PC-9 (cell line): Measurements from ENCODE around the gene DFFA. TPM values are rescaled to one million over a fixed set of nuclear protein-coding genes. Genes with fewer than 3 reads are reported as not detected.

Experiments
- BruUV-seq: library from RNA; stranded (reverse); fragments of 400-500 nt; replicated peaks from 2 replicates; lab custom pipeline; 2021; lab: Mats Ljungman, UMichigan
- CTCF ChIA-PET: fragments of 300-600 bp; sonication (Branson Sonifier 250); formaldehyde crosslinking; loops from one replicate; lab custom pipeline; 2022; ENCODE audit warnings: antibody characterized with exemption; lab: Charles Lee
- POLR2A ChIA-PET: fragments of 300-600 bp; sonication (Branson Sonifier 250); formaldehyde crosslinking; loops from one replicate; lab custom pipeline; 2022; ENCODE audit warnings: antibody characterized with exemption; ENCODE audit not compliant: unreplicated experiment; lab: Charles Lee
- DNase-seq, 2 experiments: peaks; one replicate each; pipeline versions ENCODE4 v3.0.0 to v3.0.0-alpha.2; 2015 to 2022; ENCODE audit warnings: mixed read lengths in 1 of 2
- H2AFZ ChIP-seq: fragments of 200-600 bp; sonication (generic); 2 replicates; pipeline ENCODE4 v1.8.1; 2017; ENCODE audit warnings: antibody characterized with exemption
- H3F3A ChIP-seq: fragments of 200-600 bp; sonication (generic); 2 replicates; pipeline ENCODE4 v1.8.1; 2017; ENCODE audit warnings: antibody characterized with exemption, mild to moderate bottlenecking, low read depth; ENCODE audit not compliant: insufficient read depth
- H3K27ac ChIP-seq: fragments of 200-600 bp; sonication (generic); 2 replicates; pipeline ENCODE4 v1.6.1; 2016; ENCODE audit warnings: mixed run types
- H3K27me3 ChIP-seq: fragments of 200-600 bp; sonication (generic); 2 replicates; pipeline ENCODE4 v1.6.1; 2016; ENCODE audit warnings: low read depth, mixed run types; ENCODE audit not compliant: insufficient read depth
- H3K36me3 ChIP-seq: fragments of 200-600 bp; sonication (generic); 2 replicates; pipeline ENCODE4 v1.6.1; 2016; ENCODE audit warnings: low read depth, mixed run types
- H3K4me1 ChIP-seq: fragments of 200-600 bp; sonication (generic); replicated peaks from 2 replicates; pipeline ENCODE4 v1.6.1; 2016; ENCODE audit warnings: mixed run types; ENCODE audit not compliant: insufficient read depth
- H3K4me2 ChIP-seq: fragments of 200-600 bp; sonication (generic); 2 replicates; pipeline ENCODE4 v1.6.1; 2017; ENCODE audit warnings: mixed run types
- H3K4me3 ChIP-seq: fragments of 200-600 bp; sonication (generic); 2 replicates; pipeline ENCODE4 v1.6.1; 2016; ENCODE audit warnings: mixed run types
- H3K79me2 ChIP-seq: fragments of 200-600 bp; sonication (generic); 2 replicates; pipeline ENCODE4 v1.6.1; 2017; ENCODE audit warnings: low read depth, mixed run types
- H3K9me2 ChIP-seq: fragments of 200-600 bp; sonication (generic); 2 replicates; pipeline ENCODE4 v1.8.1; 2017; ENCODE audit warnings: mild to moderate bottlenecking; ENCODE audit not compliant: insufficient read depth
- H3K9me3 ChIP-seq: fragments of 200-600 bp; sonication (generic); 2 replicates; pipeline ENCODE4 v1.8.1; 2016; ENCODE audit warnings: low read depth; ENCODE audit not compliant: insufficient read depth
- H4K20me1 ChIP-seq: fragments of 200-600 bp; sonication (generic); 2 replicates; pipeline ENCODE4 v1.8.1; 2017; ENCODE audit not compliant: insufficient read depth
- EZH2 ChIP-seq: fragments of 200-600 bp; sonication (generic); IDR thresholded peaks from 2 replicates; pipeline ENCODE4 v1.8.0; 2017; ENCODE audit warnings: antibody characterized with exemption, low read depth
- intact Hi-C: fragments of 100-400 bp; cut with micrococcal nuclease; formaldehyde crosslinking; loops from one replicate; pipeline ENCODE4 v1.10.0; 2022; ENCODE audit not compliant: unreplicated experiment
- total RNA-seq: library from RNA; stranded (reverse); gene quantifications from 2 replicates; pipeline ENCODE4 v1.2.3, GENCODE V29; 2021
- TF ChIP-seq, protein P1 (sequence below): fragments of 200-600 bp; sonication (generic); conservative IDR thresholded peaks from 2 replicates; pipeline ENCODE4 v1.6.1; 2017; ENCODE audit warnings: mixed run types, antibody characterized with exemption, mild to moderate bottlenecking, moderate library complexity

Gene DFFA
- total RNA-seq, 1 experiment from 2014 or later: 35.2 TPM

DNA sequence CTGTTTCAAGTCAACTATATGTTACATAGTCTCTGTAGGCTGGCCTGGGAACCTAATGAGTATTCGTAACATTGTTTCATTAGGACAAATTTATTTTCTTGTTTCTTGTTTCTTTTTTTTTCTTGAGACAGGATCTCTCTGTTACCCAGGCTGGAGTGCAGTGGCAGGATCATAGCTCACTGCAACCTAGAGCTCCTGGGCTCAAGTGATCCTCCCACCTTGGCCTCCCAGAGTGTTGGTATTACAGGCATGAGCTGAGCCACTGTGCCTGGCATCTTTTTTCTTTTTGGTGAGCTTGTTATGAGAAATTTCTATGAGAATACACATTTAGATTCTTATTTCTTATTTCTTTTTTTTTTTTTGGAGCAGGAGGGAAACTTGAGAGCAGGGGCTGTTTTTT lies 35.3 kb downstream of the DFFA start:
- no peaks in the 10 kb centered on the region for H3K79me2 ChIP-seq
- intact Hi-C loops: no loop called here
- H3K27me3 ChIP-seq: no peaks in the 10 kb centered on the region
- no peak overlapping the region for H2AFZ ChIP-seq
- ChIA-PET POLR2A (no interaction called here), CTCF (no interaction called here)
- DNase-seq: no peak
- no peaks in the 10 kb centered on the region for H3K4me1 ChIP-seq
- H3K36me3 ChIP-seq: no peaks in the 10 kb centered on the region
- BruUV-seq: no TSS peak
- no peaks in the 10 kb centered on the region for H3K9me2 ChIP-seq
- no peaks in the 10 kb centered on the region for H3K9me3 ChIP-seq
- TF ChIP-seq, protein P1, sequence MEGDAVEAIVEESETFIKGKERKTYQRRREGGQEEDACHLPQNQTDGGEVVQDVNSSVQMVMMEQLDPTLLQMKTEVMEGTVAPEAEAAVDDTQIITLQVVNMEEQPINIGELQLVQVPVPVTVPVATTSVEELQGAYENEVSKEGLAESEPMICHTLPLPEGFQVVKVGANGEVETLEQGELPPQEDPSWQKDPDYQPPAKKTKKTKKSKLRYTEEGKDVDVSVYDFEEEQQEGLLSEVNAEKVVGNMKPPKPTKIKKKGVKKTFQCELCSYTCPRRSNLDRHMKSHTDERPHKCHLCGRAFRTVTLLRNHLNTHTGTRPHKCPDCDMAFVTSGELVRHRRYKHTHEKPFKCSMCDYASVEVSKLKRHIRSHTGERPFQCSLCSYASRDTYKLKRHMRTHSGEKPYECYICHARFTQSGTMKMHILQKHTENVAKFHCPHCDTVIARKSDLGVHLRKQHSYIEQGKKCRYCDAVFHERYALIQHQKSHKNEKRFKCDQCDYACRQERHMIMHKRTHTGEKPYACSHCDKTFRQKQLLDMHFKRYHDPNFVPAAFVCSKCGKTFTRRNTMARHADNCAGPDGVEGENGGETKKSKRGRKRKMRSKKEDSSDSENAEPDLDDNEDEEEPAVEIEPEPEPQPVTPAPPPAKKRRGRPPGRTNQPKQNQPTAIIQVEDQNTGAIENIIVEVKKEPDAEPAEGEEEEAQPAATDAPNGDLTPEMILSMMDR: no peak
- no peak for TF ChIP-seq EZH2
- H3K27ac ChIP-seq: no peak overlapping the region
- no peaks in the 10 kb centered on the region for H3F3A ChIP-seq
- H4K20me1 ChIP-seq: no peaks in the 10 kb centered on the region
- H3K4me2 ChIP-seq: no peak overlapping the region
- no peak overlapping the region for H3K4me3 ChIP-seq

DNA sequence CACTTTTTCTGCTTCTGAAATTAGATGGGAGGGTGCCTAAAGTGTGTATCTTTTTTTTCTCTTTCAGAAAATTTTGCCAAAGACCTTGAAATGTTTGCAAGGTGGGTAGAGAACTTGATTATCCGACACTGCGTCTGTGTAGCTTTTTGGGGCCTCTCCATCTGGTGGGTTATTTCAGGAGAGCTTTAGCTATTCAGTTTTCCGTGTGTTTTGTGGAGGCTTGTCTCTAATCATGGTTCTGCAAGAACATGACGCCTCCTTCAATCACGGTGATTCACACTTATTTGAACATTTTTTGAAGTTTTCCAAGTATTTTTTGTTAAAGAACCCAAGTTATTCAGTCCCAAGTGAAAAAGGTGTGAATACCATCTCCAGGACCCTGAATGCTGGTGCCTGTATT lies 37.7 kb downstream of the DFFA start:
- H3K4me2 ChIP-seq: no peak overlapping the region
- no peak overlapping the region for H3K27ac ChIP-seq
- no peak overlapping the region for H3K4me3 ChIP-seq
- BruUV-seq: no TSS peak
- no peak overlapping the region for H2AFZ ChIP-seq
- peaks cover 6% of the 10 kb centered on the region for H3K4me1 ChIP-seq
- DNase-seq: no peak
- TF ChIP-seq EZH2: no peak
- TF ChIP-seq, protein P1: no peak
- no peaks in the 10 kb centered on the region for H3K9me2 ChIP-seq
- peaks cover 13% of the 10 kb centered on the region for H3K79me2 ChIP-seq
- no peaks in the 10 kb centered on the region for H3F3A ChIP-seq
- H3K27me3 ChIP-seq: no peaks in the 10 kb centered on the region
- H3K36me3 ChIP-seq: no peaks in the 10 kb centered on the region
- ChIA-PET POLR2A (no interaction called here), CTCF (interaction anchor here (0.7 kb wide), 1 partner anchor 253 kb away, joined by 3 read pairs; no protein-coding TSS in a partner anchor)
- no peaks in the 10 kb centered on the region for H3K9me3 ChIP-seq
- H4K20me1 ChIP-seq: no peaks in the 10 kb centered on the region
- intact Hi-C loops: no loop called here

DNA sequence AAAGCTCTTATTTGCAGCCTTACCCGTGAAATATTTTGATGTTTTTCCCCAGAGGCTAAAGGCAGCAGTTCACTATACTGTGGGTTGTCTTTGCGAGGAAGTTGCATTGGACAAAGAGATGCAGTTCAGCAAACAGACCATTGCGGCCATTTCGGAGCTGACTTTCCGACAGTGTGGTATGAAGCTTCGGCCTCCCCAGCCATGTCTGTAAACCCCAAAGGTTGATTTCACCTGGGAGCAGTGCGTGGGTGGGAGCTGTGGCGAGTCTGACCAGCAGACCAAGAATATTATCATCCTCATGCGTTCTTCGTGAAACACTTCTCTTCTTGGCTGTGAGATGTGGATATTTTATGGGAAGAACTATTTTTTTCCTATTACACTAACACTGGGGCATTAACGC lies 38.5 kb downstream of the DFFA start:
- Histone ChIP-seq H3K4me3 (no peak overlapping the region), H3K79me2 (peaks cover 13% of the 10 kb centered on the region), H3K4me2 (no peak overlapping the region), H3K27me3 (no peaks in the 10 kb centered on the region), H3K9me2 (no peaks in the 10 kb centered on the region), H3F3A (no peaks in the 10 kb centered on the region; the same call in 1 of the 2 replicates), H3K4me1 (peaks cover 6% of the 10 kb centered on the region), H3K36me3 (no peaks in the 10 kb centered on the region), H4K20me1 (no peaks in the 10 kb centered on the region), H3K9me3 (no peaks in the 10 kb centered on the region), H3K27ac (no peak overlapping the region), H2AFZ (no peak overlapping the region)
- CTCF ChIA-PET: no interaction called here
- POLR2A ChIA-PET: no interaction called here
- no TSS peak for BruUV-seq
- intact Hi-C loops: no loop called here
- DNase-seq: no peak
- TF ChIP-seq EZH2: no peak
- TF ChIP-seq, protein P1: no peak
